Dedifferentiated amniotic fluid mesenchymal stem cell (primary cell): ENCODE measurements around the gene MAG.

Source experiments
- DNase-seq: peaks from one replicate; pipeline ENCODE4 v3.0.0-alpha.2; 2016; ENCODE audit errors: extremely low spot score

The MAG gene

GRCh38 chr19:35363001-35363590 lies 71.1 kb downstream of the MAG start:
- DNase-seq = no peak
